ENCODE data around the gene PID1.

DNA sequence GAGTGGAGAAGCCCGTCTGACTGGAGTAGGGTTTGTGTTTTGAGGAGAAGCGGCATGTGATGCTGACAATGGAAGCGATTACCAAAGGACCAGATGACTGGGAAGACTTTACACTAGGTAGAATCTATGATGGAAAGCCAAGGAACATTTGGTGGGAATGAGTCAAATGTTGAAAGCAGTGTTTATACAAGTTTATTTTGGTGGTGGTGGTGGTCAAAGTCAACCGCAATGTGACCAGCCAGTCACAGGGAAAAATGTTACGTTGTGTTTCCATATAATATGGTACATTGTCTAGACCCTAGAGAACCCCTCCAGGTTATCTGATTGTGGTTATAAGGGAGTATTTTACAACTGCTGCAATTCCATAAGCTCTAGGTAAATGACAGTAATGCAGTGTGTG is 216.8 kb downstream of the PID1 start:
- TF ChIP-seq CTCF (IDR thresholded peaks at IDR 0.05) = no peak
- no peak for TF ChIP-seq POLR2A (IDR thresholded peaks at IDR 0.05)

Data from body of pancreas (tissue), 4 donors.